HG02571 (cell line): ENCODE measurements around the gene C1QTNF6.

Source experiments
- ATAC-seq: cut with Tn5 transposase; IDR thresholded peaks from one replicate; pipeline ENCODE4 v1.9.1; 2021; ENCODE audit warnings: mild to moderate bottlenecking, moderate library complexity; ENCODE audit not compliant: unreplicated experiment

The C1QTNF6 gene

GRCh38 chr22:37146507-37147180 is 41.4 kb downstream of the C1QTNF6 start:
- ATAC-seq = no peak

GRCh38 chr22:37146051-37146385 is 42.0 kb downstream of the C1QTNF6 start:
- no peak for ATAC-seq

GRCh38 chr22:37145180-37146050 is 42.6 kb downstream of the C1QTNF6 start:
- no peak for ATAC-seq

- no peak for ATAC-seq
Measured at GRCh38 chr22:37144180-37144554, 43.9 kb downstream of the C1QTNF6 start.

- no peak for ATAC-seq
Measured at GRCh38 chr22:37141971-37142370, 46.1 kb downstream of the C1QTNF6 start.

- ATAC-seq = no peak
Measured at GRCh38 chr22:37141476-37141875, 46.6 kb downstream of the C1QTNF6 start.

GRCh38 chr22:37140686-37141323 is 47.2 kb downstream of the C1QTNF6 start:
- ATAC-seq = no peak

GRCh38 chr22:37139762-37140161 is 48.3 kb downstream of the C1QTNF6 start:
- ATAC-seq = no peak

- no peak for ATAC-seq
Measured at GRCh38 chr22:37138849-37139561, 49.0 kb downstream of the C1QTNF6 start.

GRCh38 chr22:37137903-37138665 is 50.0 kb downstream of the C1QTNF6 start:
- ATAC-seq = no peak

GRCh38 chr22:37137131-37137530 is 50.9 kb downstream of the C1QTNF6 start:
- no peak for ATAC-seq

- ATAC-seq = no peak
Measured at GRCh38 chr22:37135023-37135422, 53.0 kb downstream of the C1QTNF6 start.

GRCh38 chr22:37133304-37134018 is 54.6 kb downstream of the C1QTNF6 start:
- ATAC-seq = no peak

- no peak for ATAC-seq
Measured at GRCh38 chr22:37132773-37133172, 55.3 kb downstream of the C1QTNF6 start.
